ENCODE data around the gene PLIN5. TPM values are rescaled to one million over a fixed set of nuclear protein-coding genes. Genes with fewer than 3 reads are reported as not detected.

PLIN5 gene
- total RNA-seq, 1 experiment from 2014 or later: not detected

GRCh38 chr19:4517451-4518057 is 17.5 kb downstream of the PLIN5 start:
- Histone ChIP-seq H3K79me2 (ENCODE audit: low read length) (no peaks in the 10 kb centered on the region), H3K27ac (ENCODE audit: low read length) (no peak overlapping the region), H3K4me1 (ENCODE audit: low read length) (no peaks in the 10 kb centered on the region), H3K9ac (ENCODE audit: low read length) (no peak overlapping the region), H3K27me3 (ENCODE audit: low read length) (no peaks in the 10 kb centered on the region), H3K9me2 (replicated peaks; ENCODE audit: insufficient read depth, low read length) (no peaks in the 10 kb centered on the region), H2AFZ (ENCODE audit: low read length) (no peak overlapping the region), H3K36me3 (ENCODE audit: insufficient read depth, low read length) (no peaks in the 10 kb centered on the region), H3K4me3 (ENCODE audit: low read length) (no peak overlapping the region), H3K9me3 (ENCODE audit: low read length) (no peaks in the 10 kb centered on the region), H4K20me1 (ENCODE audit: insufficient read depth, low read depth, low read length) (no peaks in the 10 kb centered on the region), H3K4me2 (ENCODE audit: low read depth, low read length, poor library complexity, severe bottlenecking) (no peak overlapping the region)
- DNase-seq: no peak

DNA sequence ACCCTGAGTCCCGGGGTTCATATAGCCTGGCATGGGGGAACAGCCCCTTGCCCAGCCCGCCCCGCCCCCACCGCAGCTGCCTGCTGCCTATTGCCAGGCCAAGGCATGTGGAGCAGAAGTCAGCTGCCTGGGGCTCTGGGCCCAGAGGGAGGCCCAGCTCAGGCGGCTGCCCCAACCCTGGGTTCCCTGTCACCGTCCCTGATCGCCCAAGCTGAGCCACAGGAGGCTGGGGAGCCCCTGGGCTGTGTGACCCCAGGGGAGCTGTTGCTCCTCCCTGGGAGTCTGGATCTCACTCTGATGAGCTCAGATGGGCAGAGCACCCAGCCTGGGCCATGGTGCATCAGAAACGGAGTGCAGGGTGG is 18.1 kb downstream of the PLIN5 start:
- Histone ChIP-seq H3K4me2 (ENCODE audit: low read depth, low read length, poor library complexity, severe bottlenecking) (no peak overlapping the region), H3K9me2 (replicated peaks; ENCODE audit: insufficient read depth, low read length) (no peaks in the 10 kb centered on the region), H3K27ac (ENCODE audit: low read length) (no peak overlapping the region), H3K36me3 (ENCODE audit: insufficient read depth, low read length) (no peaks in the 10 kb centered on the region), H2AFZ (ENCODE audit: low read length) (no peak overlapping the region), H3K4me1 (ENCODE audit: low read length) (no peaks in the 10 kb centered on the region), H3K9ac (ENCODE audit: low read length) (no peak overlapping the region), H4K20me1 (ENCODE audit: insufficient read depth, low read depth, low read length) (no peaks in the 10 kb centered on the region), H3K9me3 (ENCODE audit: low read length) (no peaks in the 10 kb centered on the region), H3K4me3 (ENCODE audit: low read length) (no peak overlapping the region), H3K27me3 (ENCODE audit: low read length) (no peaks in the 10 kb centered on the region), H3K79me2 (ENCODE audit: low read length) (no peaks in the 10 kb centered on the region)
- no peak for DNase-seq

GRCh38 chr19:4516199-4516938 is 18.7 kb downstream of the PLIN5 start:
- Histone ChIP-seq H3K9ac (ENCODE audit: low read length) (no peak overlapping the region), H3K27ac (ENCODE audit: low read length) (no peak overlapping the region), H3K4me1 (ENCODE audit: low read length) (no peaks in the 10 kb centered on the region), H4K20me1 (ENCODE audit: insufficient read depth, low read depth, low read length) (no peaks in the 10 kb centered on the region), H3K27me3 (ENCODE audit: low read length) (no peaks in the 10 kb centered on the region), H3K9me3 (ENCODE audit: low read length) (no peaks in the 10 kb centered on the region), H3K9me2 (replicated peaks; ENCODE audit: insufficient read depth, low read length) (no peaks in the 10 kb centered on the region), H3K36me3 (ENCODE audit: insufficient read depth, low read length) (no peaks in the 10 kb centered on the region), H3K79me2 (ENCODE audit: low read length) (no peaks in the 10 kb centered on the region), H2AFZ (ENCODE audit: low read length) (no peak overlapping the region), H3K4me2 (ENCODE audit: low read depth, low read length, poor library complexity, severe bottlenecking) (no peak overlapping the region), H3K4me3 (ENCODE audit: low read length) (no peak overlapping the region)
- no peak for DNase-seq

GRCh38 chr19:4515732-4516131 is 19.3 kb downstream of the PLIN5 start:
- Histone ChIP-seq H3K9ac (ENCODE audit: low read length) (no peak overlapping the region), H3K9me3 (ENCODE audit: low read length) (no peaks in the 10 kb centered on the region), H3K4me1 (ENCODE audit: low read length) (no peaks in the 10 kb centered on the region), H3K36me3 (ENCODE audit: insufficient read depth, low read length) (no peaks in the 10 kb centered on the region), H4K20me1 (ENCODE audit: insufficient read depth, low read depth, low read length) (no peaks in the 10 kb centered on the region), H3K9me2 (replicated peaks; ENCODE audit: insufficient read depth, low read length) (no peaks in the 10 kb centered on the region), H3K4me3 (ENCODE audit: low read length) (no peak overlapping the region), H2AFZ (ENCODE audit: low read length) (no peak overlapping the region), H3K4me2 (ENCODE audit: low read depth, low read length, poor library complexity, severe bottlenecking) (no peak overlapping the region), H3K27ac (ENCODE audit: low read length) (no peak overlapping the region), H3K27me3 (ENCODE audit: low read length) (no peaks in the 10 kb centered on the region), H3K79me2 (ENCODE audit: low read length) (no peaks in the 10 kb centered on the region)
- no peak for DNase-seq

- DNase-seq: no peak
- no peak overlapping the region for H3K4me3 ChIP-seq (ENCODE audit: low read length)
- H4K20me1 ChIP-seq (ENCODE audit: insufficient read depth, low read depth, low read length): no peaks in the 10 kb centered on the region
- no peaks in the 10 kb centered on the region for H3K27me3 ChIP-seq (ENCODE audit: low read length)
- no peaks in the 10 kb centered on the region for H3K79me2 ChIP-seq (ENCODE audit: low read length)
- no peaks in the 10 kb centered on the region for H3K36me3 ChIP-seq (ENCODE audit: insufficient read depth, low read length)
- no peaks in the 10 kb centered on the region for H3K9me2 ChIP-seq (replicated peaks; ENCODE audit: insufficient read depth, low read length)
- no peak overlapping the region for H3K9ac ChIP-seq (ENCODE audit: low read length)
- no peak overlapping the region for H3K4me2 ChIP-seq (ENCODE audit: low read depth, low read length, poor library complexity, severe bottlenecking)
- no peaks in the 10 kb centered on the region for H3K4me1 ChIP-seq (ENCODE audit: low read length)
- no peaks in the 10 kb centered on the region for H3K9me3 ChIP-seq (ENCODE audit: low read length)
- H2AFZ ChIP-seq (ENCODE audit: low read length): no peak overlapping the region
- H3K27ac ChIP-seq (ENCODE audit: low read length): no peak overlapping the region
Measured at GRCh38 chr19:4513248-4513647, 21.8 kb downstream of the PLIN5 start.

DNA sequence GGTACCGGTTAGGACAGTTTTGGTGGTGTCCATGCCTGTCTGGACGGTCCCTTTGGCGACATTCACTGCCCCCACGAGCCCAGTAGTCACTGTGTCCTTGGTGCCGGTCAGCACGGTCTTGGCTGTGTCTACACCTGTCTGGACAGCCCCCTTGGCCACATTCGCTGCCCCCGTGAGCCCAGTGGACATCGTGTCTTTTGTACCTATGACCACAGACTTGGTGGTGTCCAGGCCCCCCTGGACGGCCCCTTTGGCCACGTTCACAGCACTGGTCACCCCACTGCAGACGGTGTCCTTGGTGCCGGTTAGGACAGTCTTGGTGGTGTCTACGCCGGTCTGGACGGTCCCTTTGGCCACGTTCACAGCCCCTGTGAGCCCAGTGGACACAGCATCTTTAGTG is 23.0 kb downstream of the PLIN5 start:
- no peaks in the 10 kb centered on the region for H3K27me3 ChIP-seq (ENCODE audit: low read length)
- no peaks in the 10 kb centered on the region for H3K9me2 ChIP-seq (replicated peaks; ENCODE audit: insufficient read depth, low read length)
- H3K9ac ChIP-seq (ENCODE audit: low read length): no peak overlapping the region
- DNase-seq: no peak
- H3K4me3 ChIP-seq (ENCODE audit: low read length): no peak overlapping the region
- H4K20me1 ChIP-seq (ENCODE audit: insufficient read depth, low read depth, low read length): no peaks in the 10 kb centered on the region
- H3K4me2 ChIP-seq (ENCODE audit: low read depth, low read length, poor library complexity, severe bottlenecking): no peak overlapping the region
- no peak overlapping the region for H2AFZ ChIP-seq (ENCODE audit: low read length)
- no peaks in the 10 kb centered on the region for H3K4me1 ChIP-seq (ENCODE audit: low read length)
- H3K36me3 ChIP-seq (ENCODE audit: insufficient read depth, low read length): no peaks in the 10 kb centered on the region
- no peaks in the 10 kb centered on the region for H3K9me3 ChIP-seq (ENCODE audit: low read length)
- H3K27ac ChIP-seq (ENCODE audit: low read length): no peak overlapping the region
- H3K79me2 ChIP-seq (ENCODE audit: low read length): no peaks in the 10 kb centered on the region

- H3K9me3 ChIP-seq (ENCODE audit: low read length): no peaks in the 10 kb centered on the region
- no peaks in the 10 kb centered on the region for H3K9me2 ChIP-seq (replicated peaks; ENCODE audit: insufficient read depth, low read length)
- H3K27me3 ChIP-seq (ENCODE audit: low read length): no peaks in the 10 kb centered on the region
- H3K4me1 ChIP-seq (ENCODE audit: low read length): no peaks in the 10 kb centered on the region
- H3K36me3 ChIP-seq (ENCODE audit: insufficient read depth, low read length): no peaks in the 10 kb centered on the region
- no peak overlapping the region for H3K4me3 ChIP-seq (ENCODE audit: low read length)
- no peak overlapping the region for H3K9ac ChIP-seq (ENCODE audit: low read length)
- no peaks in the 10 kb centered on the region for H3K79me2 ChIP-seq (ENCODE audit: low read length)
- H4K20me1 ChIP-seq (ENCODE audit: insufficient read depth, low read depth, low read length): no peaks in the 10 kb centered on the region
- no peak for DNase-seq
- H3K4me2 ChIP-seq (ENCODE audit: low read depth, low read length, poor library complexity, severe bottlenecking): no peak overlapping the region
- H2AFZ ChIP-seq (ENCODE audit: low read length): no peak overlapping the region
- H3K27ac ChIP-seq (ENCODE audit: low read length): no peak overlapping the region
Measured at GRCh38 chr19:4511300-4512054, 23.5 kb downstream of the PLIN5 start.

- H3K27me3 ChIP-seq (ENCODE audit: low read length): no peaks in the 10 kb centered on the region
- H3K9me3 ChIP-seq (ENCODE audit: low read length): no peaks in the 10 kb centered on the region
- no peaks in the 10 kb centered on the region for H3K36me3 ChIP-seq (ENCODE audit: insufficient read depth, low read length)
- no peak for DNase-seq
- no peak overlapping the region for H3K4me2 ChIP-seq (ENCODE audit: low read depth, low read length, poor library complexity, severe bottlenecking)
- no peak overlapping the region for H3K27ac ChIP-seq (ENCODE audit: low read length)
- no peak overlapping the region for H3K9ac ChIP-seq (ENCODE audit: low read length)
- H2AFZ ChIP-seq (ENCODE audit: low read length): no peak overlapping the region
- no peak overlapping the region for H3K4me3 ChIP-seq (ENCODE audit: low read length)
- H3K79me2 ChIP-seq (ENCODE audit: low read length): no peaks in the 10 kb centered on the region
- H4K20me1 ChIP-seq (ENCODE audit: insufficient read depth, low read depth, low read length): no peaks in the 10 kb centered on the region
- no peaks in the 10 kb centered on the region for H3K9me2 ChIP-seq (replicated peaks; ENCODE audit: insufficient read depth, low read length)
- no peaks in the 10 kb centered on the region for H3K4me1 ChIP-seq (ENCODE audit: low read length)
Measured at GRCh38 chr19:4510435-4511255, 24.4 kb downstream of the PLIN5 start.

All from Karpas-422 (cell line).